DOHH2 (cell line): ENCODE measurements around the gene TRERF1.

Experiments
- H3F3A ChIP-seq: fragments of 200-600 bp; sonication (generic), shearing (Covaris generic); 2 replicates; pipeline ENCODE4 v1.6.0; 2016; ENCODE audit warnings: antibody characterized with exemption, mild to moderate bottlenecking; ENCODE audit not compliant: control insufficient read depth, insufficient read depth
- H3K27ac ChIP-seq: fragments of 200-600 bp; sonication (generic); 2 replicates; pipeline ENCODE4 v1.5.1; 2014; ENCODE audit warnings: low read depth, mild to moderate bottlenecking, low read length, moderate library complexity
- H3K27me3 ChIP-seq: fragments of 200-600 bp; sonication (generic); 2 replicates; pipeline ENCODE4 v1.6.1; 2014; ENCODE audit warnings: mild to moderate bottlenecking, low read length, mixed read lengths; ENCODE audit not compliant: control insufficient read depth
- H3K36me3 ChIP-seq: fragments of 200-600 bp; sonication (generic); 2 replicates; pipeline ENCODE4 v1.6.1; 2014; ENCODE audit warnings: mild to moderate bottlenecking, low read length, moderate library complexity, mixed read lengths; ENCODE audit not compliant: control insufficient read depth
- H3K4me1 ChIP-seq: fragments of 200-600 bp; sonication (generic); 2 replicates; pipeline ENCODE4 v1.6.1; 2014; ENCODE audit warnings: mild to moderate bottlenecking, low read length, mixed read lengths; ENCODE audit not compliant: control insufficient read depth
- H3K4me2 ChIP-seq: fragments of 200-600 bp; sonication (generic); 2 replicates; pipeline ENCODE4 v1.6.0; 2014; ENCODE audit warnings: mild to moderate bottlenecking, low read length, moderate library complexity
- H3K4me3 ChIP-seq: fragments of 200-600 bp; sonication (generic); 2 replicates; pipeline ENCODE4 v1.5.1; 2014; ENCODE audit warnings: mild to moderate bottlenecking, low read length, mixed read lengths
- H3K79me2 ChIP-seq: fragments of 200-600 bp; sonication (generic); 2 replicates; pipeline ENCODE4 v1.6.1; 2014; ENCODE audit warnings: mild to moderate bottlenecking, low read length, mixed read lengths; ENCODE audit not compliant: control insufficient read depth
- H3K9me2 ChIP-seq: fragments of 200-600 bp; sonication (generic); replicated peaks from 2 replicates; pipeline ENCODE4 v1.6.1; 2014; ENCODE audit warnings: mild to moderate bottlenecking, low read length, mixed read lengths; ENCODE audit not compliant: control insufficient read depth
- H3K9me3 ChIP-seq: fragments of 200-600 bp; sonication (generic); 2 replicates; pipeline ENCODE4 v1.6.1; 2014; ENCODE audit warnings: antibody characterized with exemption, low read length, mixed read lengths; ENCODE audit not compliant: control insufficient read depth, insufficient read depth
- H4K20me1 ChIP-seq: fragments of 200-600 bp; sonication (generic); 2 replicates; pipeline ENCODE4 v1.6.0; 2014; ENCODE audit warnings: low read depth, mild to moderate bottlenecking, antibody characterized with exemption, low read length, moderate library complexity; ENCODE audit not compliant: control insufficient read depth, insufficient read depth
- EZH2phosphoT487 ChIP-seq: fragments of 200-600 bp; sonication (generic); IDR thresholded peaks from 2 replicates; pipeline ENCODE4 v1.6.1; 2017; ENCODE audit warnings: borderline replicate concordance, mild to moderate bottlenecking, antibody characterized with exemption, low read length, moderate library complexity, mixed read lengths
- TF ChIP-seq, protein P1 (sequence below): fragments of 200-600 bp; sonication (generic); IDR thresholded peaks from one replicate; pipeline ENCODE4 v1.5.1; 2014; ENCODE audit warnings: antibody characterized with exemption, mild to moderate bottlenecking, low read depth, low read length; ENCODE audit not compliant: poor library complexity, severe bottlenecking

TRERF1 gene

DNA sequence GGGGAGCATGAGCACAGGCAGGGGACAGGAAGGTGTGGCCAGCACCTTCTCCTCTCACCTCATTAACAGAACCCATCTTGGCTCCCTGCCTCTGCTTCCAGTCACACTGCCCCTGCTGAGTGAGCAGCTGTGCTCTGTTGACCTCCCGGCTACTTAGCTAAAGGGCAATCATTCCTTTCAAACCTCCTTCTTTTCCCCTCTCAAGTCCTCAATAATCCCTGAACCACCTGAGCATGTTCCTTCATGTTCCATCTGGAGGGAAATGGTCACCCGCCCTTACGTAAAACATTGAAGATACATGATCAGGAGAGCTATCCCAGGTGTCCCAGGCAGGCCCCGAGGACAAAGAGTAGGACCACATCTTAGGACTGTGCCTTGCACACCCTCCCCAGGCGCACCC is 212.4 kb downstream of the TRERF1 start:
- no peak overlapping the region for H3K27ac ChIP-seq
- no peaks in the 10 kb centered on the region for H3F3A ChIP-seq
- H3K4me2 ChIP-seq: no peak overlapping the region
- H3K36me3 ChIP-seq: peaks cover 44% of the 10 kb centered on the region
- no peaks in the 10 kb centered on the region for H3K79me2 ChIP-seq
- H3K9me3 ChIP-seq: no peaks in the 10 kb centered on the region
- no peak overlapping the region for H3K4me3 ChIP-seq
- TF ChIP-seq, protein P1, sequence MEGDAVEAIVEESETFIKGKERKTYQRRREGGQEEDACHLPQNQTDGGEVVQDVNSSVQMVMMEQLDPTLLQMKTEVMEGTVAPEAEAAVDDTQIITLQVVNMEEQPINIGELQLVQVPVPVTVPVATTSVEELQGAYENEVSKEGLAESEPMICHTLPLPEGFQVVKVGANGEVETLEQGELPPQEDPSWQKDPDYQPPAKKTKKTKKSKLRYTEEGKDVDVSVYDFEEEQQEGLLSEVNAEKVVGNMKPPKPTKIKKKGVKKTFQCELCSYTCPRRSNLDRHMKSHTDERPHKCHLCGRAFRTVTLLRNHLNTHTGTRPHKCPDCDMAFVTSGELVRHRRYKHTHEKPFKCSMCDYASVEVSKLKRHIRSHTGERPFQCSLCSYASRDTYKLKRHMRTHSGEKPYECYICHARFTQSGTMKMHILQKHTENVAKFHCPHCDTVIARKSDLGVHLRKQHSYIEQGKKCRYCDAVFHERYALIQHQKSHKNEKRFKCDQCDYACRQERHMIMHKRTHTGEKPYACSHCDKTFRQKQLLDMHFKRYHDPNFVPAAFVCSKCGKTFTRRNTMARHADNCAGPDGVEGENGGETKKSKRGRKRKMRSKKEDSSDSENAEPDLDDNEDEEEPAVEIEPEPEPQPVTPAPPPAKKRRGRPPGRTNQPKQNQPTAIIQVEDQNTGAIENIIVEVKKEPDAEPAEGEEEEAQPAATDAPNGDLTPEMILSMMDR: no peak
- no peak for TF ChIP-seq EZH2phosphoT487
- no peaks in the 10 kb centered on the region for H3K27me3 ChIP-seq
- no peaks in the 10 kb centered on the region for H3K9me2 ChIP-seq
- H3K4me1 ChIP-seq: no peaks in the 10 kb centered on the region
- no peaks in the 10 kb centered on the region for H4K20me1 ChIP-seq

DNA sequence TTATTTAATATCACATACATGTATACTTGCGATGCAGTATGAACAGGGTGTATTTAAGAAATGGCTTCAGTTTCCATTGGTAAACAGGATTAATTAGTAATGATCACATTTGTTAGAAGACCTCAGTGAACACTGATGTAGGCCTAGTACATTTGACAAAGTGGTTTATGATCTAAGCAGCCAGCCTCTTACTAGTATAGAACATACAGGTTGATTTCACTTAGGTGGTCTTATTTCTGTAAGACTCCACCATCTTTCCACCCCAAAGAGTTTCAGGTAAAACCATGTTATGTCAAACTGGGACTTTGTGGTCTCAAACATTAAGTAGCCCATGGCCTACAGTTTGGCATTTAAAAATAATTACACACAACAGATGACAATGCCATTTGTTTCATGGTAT is 213.9 kb downstream of the TRERF1 start:
- no peaks in the 10 kb centered on the region for H3F3A ChIP-seq
- H4K20me1 ChIP-seq: no peaks in the 10 kb centered on the region
- H3K4me3 ChIP-seq: no peak overlapping the region
- H3K36me3 ChIP-seq: peaks cover 40% of the 10 kb centered on the region
- TF ChIP-seq EZH2phosphoT487: no peak
- TF ChIP-seq, protein P1: no peak
- H3K27ac ChIP-seq: no peak overlapping the region
- H3K27me3 ChIP-seq: no peaks in the 10 kb centered on the region
- no peaks in the 10 kb centered on the region for H3K79me2 ChIP-seq
- H3K4me1 ChIP-seq: no peaks in the 10 kb centered on the region
- H3K9me3 ChIP-seq: no peaks in the 10 kb centered on the region
- no peaks in the 10 kb centered on the region for H3K9me2 ChIP-seq
- H3K4me2 ChIP-seq: no peak overlapping the region

DNA sequence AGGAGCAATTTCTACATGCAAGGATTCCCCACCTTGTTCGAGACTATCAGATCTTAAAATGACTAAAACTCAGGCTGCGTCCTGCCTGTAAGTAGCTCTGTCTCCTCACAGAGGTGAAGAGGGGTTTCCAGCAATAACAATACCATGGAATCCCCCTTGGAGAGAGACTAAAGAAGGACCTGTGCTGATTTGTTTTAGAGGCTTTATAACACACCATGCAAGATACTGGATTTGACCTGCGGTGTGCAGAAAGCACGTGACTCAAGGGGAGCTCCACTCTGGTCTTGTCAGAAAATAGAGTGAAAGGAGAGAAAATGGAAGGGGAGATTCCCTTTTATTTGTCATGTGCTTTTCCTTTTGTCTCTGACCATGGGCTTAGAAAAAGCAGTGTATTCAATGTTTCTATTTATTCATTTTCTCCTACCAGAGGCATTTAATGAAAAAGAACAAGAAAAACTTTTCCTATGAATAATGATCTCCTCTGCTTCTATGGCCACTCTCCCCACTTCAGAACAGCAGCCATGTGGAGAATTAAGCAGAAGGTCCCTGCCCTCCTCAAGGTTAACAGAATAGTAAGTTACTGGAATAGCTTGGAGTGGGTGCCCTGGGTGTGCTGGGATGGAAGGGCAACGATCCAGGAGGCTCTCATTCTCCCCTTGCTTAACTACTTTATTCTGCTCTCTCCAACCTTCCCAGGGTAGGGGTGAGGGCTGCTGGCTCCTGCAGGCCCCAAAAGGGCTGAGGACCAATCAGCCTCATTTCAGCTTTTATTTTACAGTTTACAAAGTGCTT is 214.8 kb downstream of the TRERF1 start:
- H3K9me2 ChIP-seq: no peaks in the 10 kb centered on the region
- no peaks in the 10 kb centered on the region for H3K27me3 ChIP-seq
- H3K4me1 ChIP-seq: no peaks in the 10 kb centered on the region
- no peaks in the 10 kb centered on the region for H3K79me2 ChIP-seq
- no peak overlapping the region for H3K27ac ChIP-seq
- H4K20me1 ChIP-seq: no peaks in the 10 kb centered on the region
- H3K4me3 ChIP-seq: no peak overlapping the region
- H3K9me3 ChIP-seq: no peaks in the 10 kb centered on the region
- H3K36me3 ChIP-seq: peaks cover 33% of the 10 kb centered on the region
- H3F3A ChIP-seq: no peaks in the 10 kb centered on the region
- no peak overlapping the region for H3K4me2 ChIP-seq
- TF ChIP-seq, protein P1: no peak
- no peak for TF ChIP-seq EZH2phosphoT487
